G401 (cell line): ENCODE measurements around the gene ATP6V1B1. TPM values are rescaled to one million over a fixed set of nuclear protein-coding genes. Genes with fewer than 3 reads are reported as not detected.

ENCODE experiments used
- DNase-seq: peaks from one replicate; pipeline ENCODE4 v3.0.0-alpha.2; 2015; ENCODE audit warnings: low spot score
- in situ Hi-C: cut with HindIII; loops from 2 replicates; pipeline ENCODE4 v1.10.0; 2016; ENCODE audit warnings: low sequenced_read_pairs, mixed read lengths
- total RNA-seq: library from RNA; depleted of rRNA; stranded (reverse); fragments of >200 nt; shearing (Covaris generic); gene quantifications from 2 replicates; pipeline ENCODE4 v1.2.3, GENCODE V29; 2014

ATP6V1B1 gene
- total RNA-seq, 1 experiment from 2014 or later = 1.1 TPM

DNA sequence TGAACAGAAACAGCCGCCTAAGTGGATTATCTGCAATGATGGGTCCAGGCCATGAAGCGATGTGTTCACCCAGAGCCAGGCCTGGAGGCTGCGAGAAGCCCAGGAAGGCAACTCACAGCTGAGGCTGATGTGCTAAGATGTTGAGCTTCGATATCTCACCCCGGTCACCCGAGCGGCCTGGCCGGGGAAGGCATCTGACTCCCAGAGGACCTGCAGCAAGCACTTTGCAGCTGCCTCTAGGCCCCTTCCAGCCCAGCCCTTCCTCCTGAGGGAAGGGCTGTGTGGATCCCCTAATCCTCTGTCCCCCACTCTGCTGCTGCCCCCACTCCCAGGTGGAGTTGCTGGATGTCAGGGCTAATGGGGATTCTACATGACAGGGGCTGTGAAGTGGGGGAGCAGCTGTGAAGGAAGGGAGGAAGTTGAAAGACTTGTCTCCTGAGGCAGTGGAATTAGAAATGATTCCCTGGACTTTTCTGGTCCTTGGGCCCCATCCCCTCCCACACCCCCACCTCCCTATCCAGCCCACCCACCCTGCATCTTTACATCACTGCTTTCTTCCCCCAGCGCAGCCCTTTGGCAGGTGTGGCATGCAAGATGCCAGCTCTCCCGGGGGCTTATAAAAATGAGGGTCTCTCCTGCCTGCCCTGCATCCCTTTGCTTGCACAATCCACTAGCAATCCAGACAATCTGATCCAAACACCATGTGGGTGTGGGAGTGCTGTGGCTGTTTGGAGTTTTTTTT lies 4.3 kb downstream of the ATP6V1B1 start:
- in situ Hi-C loops = no loop called here
- DNase-seq = no peak

GRCh38 chr2:70941186-70941585 lies 5.5 kb downstream of the ATP6V1B1 start:
- DNase-seq = no peak
- in situ Hi-C loops = no loop called here

- DNase-seq = no peak
- in situ Hi-C loops = no loop called here
These were observed 6.0 kb downstream of the ATP6V1B1 start for GRCh38 chr2:70941701-70942100.

DNA sequence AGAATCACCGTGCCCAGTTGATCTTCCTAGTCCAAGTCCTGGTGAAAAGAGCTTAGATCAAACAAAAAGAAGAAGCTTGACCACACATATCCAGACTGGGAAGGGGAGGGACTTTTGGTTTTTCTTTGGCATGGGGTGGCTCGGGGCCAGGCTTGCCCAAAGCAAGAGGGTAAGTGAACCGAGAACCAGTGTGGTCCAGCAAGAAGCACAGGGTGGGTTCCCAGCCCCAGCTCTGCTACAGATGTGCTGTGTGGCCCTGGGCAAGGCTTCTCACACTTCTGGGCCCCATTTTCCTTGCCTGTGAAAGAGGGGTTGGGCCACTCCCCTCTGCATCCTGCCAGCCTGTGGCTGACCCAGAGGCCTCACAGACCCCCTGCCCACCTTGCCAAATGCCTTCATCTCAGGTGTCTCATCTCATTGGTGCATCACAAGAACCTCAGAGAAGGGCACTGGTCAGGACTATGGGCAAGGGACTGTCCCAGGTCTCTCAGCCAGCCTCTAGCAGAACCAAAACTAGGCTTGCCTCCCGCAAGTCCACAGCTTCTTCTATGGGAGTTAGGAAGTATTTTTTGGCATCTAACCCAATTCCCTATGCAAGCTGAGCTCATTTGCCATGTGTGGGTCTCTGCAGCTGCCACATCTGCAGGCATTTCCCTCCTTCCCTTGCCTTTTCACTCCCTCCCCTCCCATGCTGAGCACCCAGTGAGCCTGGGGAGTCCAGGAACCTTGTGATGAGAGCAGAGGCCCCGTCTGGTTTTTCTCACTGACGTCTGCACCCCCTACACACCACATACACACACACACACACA lies 6.9 kb downstream of the ATP6V1B1 start:
- no peak for DNase-seq
- in situ Hi-C loops = no loop called here

GRCh38 chr2:70943205-70943871 lies 7.6 kb downstream of the ATP6V1B1 start:
- in situ Hi-C loops = no loop called here
- DNase-seq = no peak

DNA sequence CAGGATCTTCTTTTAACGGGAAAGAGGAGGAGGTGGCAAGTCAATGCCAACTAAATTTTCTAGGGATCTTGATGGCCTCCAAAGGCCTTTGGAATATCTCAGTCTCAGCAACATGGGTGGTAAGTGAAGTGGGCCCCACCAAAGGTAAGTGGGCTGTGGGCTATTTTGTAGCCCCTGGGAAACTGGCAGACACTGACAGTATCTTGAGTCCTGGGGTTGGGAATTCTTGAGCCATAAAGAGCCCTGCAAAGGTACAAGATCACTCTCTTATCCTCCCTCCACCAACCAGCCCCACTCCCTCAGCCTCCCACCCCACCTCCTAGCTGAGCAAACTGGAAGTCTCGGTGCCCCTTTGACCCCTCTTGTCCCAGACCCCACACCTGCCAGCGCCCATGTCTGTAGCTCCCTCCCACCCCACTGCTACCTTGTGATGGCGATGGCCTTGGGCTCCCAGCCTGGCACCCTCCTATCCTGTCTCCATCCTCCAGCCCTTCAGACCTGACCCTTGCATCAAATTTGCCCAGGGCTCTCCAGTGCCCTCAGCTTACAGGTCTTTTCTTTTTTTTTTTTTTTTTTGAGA lies 8.5 kb downstream of the ATP6V1B1 start:
- in situ Hi-C loops = no loop called here

DNA sequence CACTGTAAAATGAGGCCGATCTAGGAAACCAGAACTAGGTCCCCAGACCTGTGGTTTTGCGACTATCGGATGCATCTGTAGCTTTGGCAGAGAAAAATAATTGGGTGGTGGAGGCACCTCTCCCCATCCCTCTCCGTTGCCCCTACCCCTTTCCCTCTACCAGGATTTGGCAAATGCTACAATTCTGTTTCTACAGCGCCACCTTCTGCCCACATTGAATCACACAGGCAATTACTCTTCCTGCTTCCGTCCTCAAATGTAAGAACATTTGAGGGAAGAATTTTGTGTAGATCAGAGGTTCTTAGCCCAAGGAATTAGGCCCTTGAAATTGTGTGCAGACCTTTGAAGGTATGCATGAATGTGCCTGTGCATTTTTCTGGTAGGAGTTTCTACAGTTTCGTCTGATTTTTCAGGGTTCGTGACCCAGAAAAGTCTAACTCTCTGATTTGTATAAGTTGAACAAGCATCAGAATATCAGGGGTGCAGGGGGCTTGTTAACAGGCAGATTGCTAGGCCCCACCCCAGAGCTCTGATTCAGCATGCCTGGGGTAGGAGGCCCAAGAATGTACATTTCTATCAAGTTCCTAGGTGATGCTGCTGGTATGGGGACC lies 11.2 kb downstream of the ATP6V1B1 start:
- in situ Hi-C loops = no loop called here
- peak; percentile 74 for DNase-seq

More for the DNA sequence above, 8.5 kb downstream of the ATP6V1B1 start:
- no peak for DNase-seq

DNA sequence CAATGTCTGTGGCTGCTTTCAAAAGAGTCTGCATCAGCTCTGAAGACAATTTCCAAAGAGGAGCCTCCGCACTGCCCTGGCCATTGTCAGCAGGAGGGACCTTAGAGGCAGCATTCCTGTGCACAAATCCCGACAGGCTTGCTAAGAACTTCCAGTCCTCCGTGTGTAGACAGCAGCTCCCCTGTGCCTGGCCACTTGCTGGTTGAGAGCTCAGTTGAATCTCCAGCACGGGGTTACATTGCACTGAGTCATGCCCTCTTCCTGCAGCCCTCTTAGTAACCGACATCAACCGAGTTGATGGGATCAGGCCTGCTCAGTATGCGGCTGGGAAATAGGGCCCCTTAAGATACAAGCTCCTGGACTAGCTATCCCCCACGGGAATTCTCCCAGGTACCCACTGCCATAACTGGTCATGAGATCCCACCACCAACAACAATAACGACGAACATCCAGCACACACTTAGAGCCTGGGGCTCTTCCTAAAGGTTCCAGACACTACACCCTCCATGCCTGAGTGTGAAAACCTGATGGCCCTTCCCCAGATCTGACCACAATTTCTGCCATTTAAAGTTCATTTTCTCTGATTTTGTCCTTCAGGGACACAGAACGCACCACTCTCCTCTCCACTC lies 12.0 kb downstream of the ATP6V1B1 start:
- DNase-seq = no peak
- in situ Hi-C loops = no loop called here

DNA sequence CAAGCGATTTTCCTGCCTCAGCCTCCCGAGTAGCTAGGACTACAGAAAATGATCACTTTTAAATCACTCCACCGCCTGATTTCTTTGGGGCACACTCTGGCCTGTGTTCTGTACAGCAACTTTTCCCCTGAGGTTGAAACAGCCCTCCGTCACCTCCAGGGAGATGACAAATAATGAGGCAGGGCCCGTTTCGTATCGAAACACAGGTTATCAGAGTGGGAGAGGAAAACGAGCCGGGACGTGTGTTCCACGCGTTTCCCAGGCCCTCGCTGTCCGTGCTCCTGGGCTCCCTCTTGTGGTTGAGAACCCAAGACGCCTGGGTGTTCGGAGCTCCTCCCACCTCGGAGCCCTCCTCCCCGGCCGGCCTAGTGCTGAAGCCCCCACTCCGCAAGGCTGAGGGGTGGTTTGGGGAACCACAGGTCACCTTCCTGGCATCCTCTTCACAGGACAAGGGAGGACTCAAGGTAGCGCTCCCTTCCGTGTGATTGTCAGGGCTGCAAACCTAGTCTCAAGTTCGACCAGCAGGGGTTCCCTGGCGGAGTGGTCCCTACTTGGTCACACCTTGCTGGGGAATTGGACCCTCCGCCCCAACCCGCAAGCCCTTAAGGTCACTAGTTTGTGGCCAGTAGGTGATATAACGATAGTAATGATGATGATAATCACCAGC lies 12.8 kb downstream of the ATP6V1B1 start:
- in situ Hi-C loops = no loop called here
- peak; percentile 77 for DNase-seq

GRCh38 chr2:70949086-70949485 lies 13.4 kb downstream of the ATP6V1B1 start:
- in situ Hi-C loops = no loop called here
- DNase-seq = no peak

- DNase-seq = no peak
- in situ Hi-C loops = no loop called here
These were observed 19.2 kb downstream of the ATP6V1B1 start for GRCh38 chr2:70954886-70955285.

DNA sequence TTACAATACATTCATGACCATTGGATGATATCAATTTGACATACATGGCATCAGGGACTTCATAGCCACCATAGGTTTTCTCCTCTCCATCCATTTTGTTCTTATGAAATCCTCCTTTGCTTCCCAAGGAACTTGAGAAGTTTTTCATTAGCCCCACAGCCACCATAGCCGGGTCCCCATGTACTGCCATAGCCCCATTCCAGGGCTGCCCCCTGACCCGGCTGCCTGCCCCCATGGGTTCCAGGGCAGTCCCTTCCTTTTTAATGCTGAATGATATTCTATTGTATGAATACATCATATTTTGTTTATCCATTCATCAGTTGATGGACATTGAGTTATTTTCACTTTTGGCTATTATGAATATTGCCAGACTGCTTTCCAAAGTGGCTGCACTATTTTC lies 20.4 kb downstream of the ATP6V1B1 start:
- in situ Hi-C loops = no loop called here
- no peak for DNase-seq

- in situ Hi-C loops = no loop called here
- no peak for DNase-seq
These were observed 22.1 kb downstream of the ATP6V1B1 start for GRCh38 chr2:70957798-70958197.

GRCh38 chr2:70958759-70959158 lies 23.1 kb downstream of the ATP6V1B1 start:
- in situ Hi-C loops = no loop called here
- no peak for DNase-seq

- in situ Hi-C loops = no loop called here
These were observed 23.6 kb downstream of the ATP6V1B1 start for GRCh38 chr2:70959271-70959761.

GRCh38 chr2:70959851-70960832 lies 24.4 kb downstream of the ATP6V1B1 start:
- DNase-seq = no peak
- in situ Hi-C loops = no loop called here

More at GRCh38 chr2:70959271-70959761, 23.6 kb downstream of the ATP6V1B1 start:
- no peak for DNase-seq
